NCI-H2107 (cell line): ENCODE measurements around the gene SPATS1.

Experiments used
- DNase-seq: peaks from one replicate; lab custom pipeline; 2025; lab: John Stamatoyannopoulos, UW

SPATS1 gene

GRCh38 chr6:44388887-44389286 is 46.4 kb downstream of the SPATS1 start:
- DNase-seq, result no peak

- DNase-seq, result no peak
Observed at GRCh38 chr6:44390158-44390683, 47.8 kb downstream of the SPATS1 start.
